Endodermal cell (in vitro differentiated cells): ENCODE data around the gene NOB1. TPM values are rescaled to one million over a fixed set of nuclear protein-coding genes. Genes with fewer than 3 reads are reported as not detected.

ENCODE experiments used
- DNase-seq: peaks from one replicate; pipeline ENCODE4 v3.0.0-alpha.2; 2017
- H3K27ac ChIP-seq: 2 replicates; pipeline ENCODE4 v1.5.1; 2013; ENCODE audit warnings: mild to moderate bottlenecking, low read depth, low read length, moderate library complexity
- H3K27me3 ChIP-seq: 2 replicates; pipeline ENCODE4 v1.6.1; 2013; ENCODE audit warnings: mild to moderate bottlenecking, low read length, moderate library complexity; ENCODE audit not compliant: insufficient read depth, control insufficient read depth, poor library complexity, severe bottlenecking
- H3K36me3 ChIP-seq: 2 replicates; pipeline ENCODE4 v1.7.0; 2013; ENCODE audit warnings: mild to moderate bottlenecking, low read length, moderate library complexity; ENCODE audit not compliant: control insufficient read depth, insufficient read depth
- H3K4me1 ChIP-seq: one replicate; pipeline ENCODE4 v1.7.0; 2013; ENCODE audit warnings: low read length; ENCODE audit not compliant: control insufficient read depth, insufficient read depth
- H3K4me3 ChIP-seq: 2 replicates; pipeline ENCODE4 v1.5.1; 2013; ENCODE audit warnings: mild to moderate bottlenecking, low read length, moderate library complexity
- H3K9ac ChIP-seq: 2 replicates; pipeline ENCODE4 v1.6.1; 2013; ENCODE audit warnings: mild to moderate bottlenecking, low read length, moderate library complexity; ENCODE audit not compliant: poor library complexity, severe bottlenecking; ENCODE audit errors: extremely low read depth
- H3K9me3 ChIP-seq: 2 replicates; pipeline ENCODE4 v1.6.1; 2013; ENCODE audit warnings: mild to moderate bottlenecking, low read length, moderate library complexity; ENCODE audit not compliant: control insufficient read depth
- H3K27ac Mint-ChIP-seq: 2 replicates; pipeline ENCODE4 v1.8.0; 2020; ENCODE audit warnings: mixed read lengths
- H3K27me3 Mint-ChIP-seq: 2 replicates; pipeline ENCODE4 v1.8.0; 2021; ENCODE audit warnings: mild to moderate bottlenecking, mixed read lengths; ENCODE audit not compliant: insufficient read depth
- H3K36me3 Mint-ChIP-seq: 2 replicates; pipeline ENCODE4 v1.8.0; 2020; ENCODE audit warnings: low read depth, mixed read lengths
- H3K4me1 Mint-ChIP-seq: 2 replicates; pipeline ENCODE4 v1.8.0; 2020; ENCODE audit warnings: mixed read lengths
- H3K4me3 Mint-ChIP-seq: 2 replicates; pipeline ENCODE4 v1.8.0; 2020; ENCODE audit warnings: mild to moderate bottlenecking, moderate library complexity, mixed read lengths
- H3K9me3 Mint-ChIP-seq: 2 replicates; pipeline ENCODE4 v1.8.0; 2020; ENCODE audit warnings: mild to moderate bottlenecking, mixed read lengths
- WGBS, 2 experiments: methylation state at CpG; one replicate each; pipeline versions ENCODE4 v1.1.5 to v1.1.7; 2013; ENCODE audit warnings: missing lambda C conversion rate in 2 of 2, mixed read lengths in 1 of 2; ENCODE audit not compliant: insufficient coverage in 1 of 2, insufficient read length in 1 of 2; 5-methylcytosine and 5-hydroxymethylcytosine counted together
- total RNA-seq, 2 donors: library from RNA; stranded (reverse); fragmentation: NEBNext Ultra II Directional in 1 of 2; extraction: Animal tissue kit (Norgen Biotek cat#: 25700) in 1 of 2; gene quantifications; 2 replicates in 1 of 2; 3 replicates in 1 of 2; pipeline ENCODE4 v1.2.1, GENCODE V29; 2021
- TF ChIP-seq, protein P1 (sequence below): fragments of 200-600 bp; sonication (generic); conservative IDR thresholded peaks from 2 replicates; pipeline ENCODE4 v1.5.0; 2021; ENCODE audit warnings: antibody characterized with exemption, mild to moderate bottlenecking

NOB1 gene
- total RNA-seq, 2 donors from 2014 or later = 53.1 to 53.4 TPM

DNA sequence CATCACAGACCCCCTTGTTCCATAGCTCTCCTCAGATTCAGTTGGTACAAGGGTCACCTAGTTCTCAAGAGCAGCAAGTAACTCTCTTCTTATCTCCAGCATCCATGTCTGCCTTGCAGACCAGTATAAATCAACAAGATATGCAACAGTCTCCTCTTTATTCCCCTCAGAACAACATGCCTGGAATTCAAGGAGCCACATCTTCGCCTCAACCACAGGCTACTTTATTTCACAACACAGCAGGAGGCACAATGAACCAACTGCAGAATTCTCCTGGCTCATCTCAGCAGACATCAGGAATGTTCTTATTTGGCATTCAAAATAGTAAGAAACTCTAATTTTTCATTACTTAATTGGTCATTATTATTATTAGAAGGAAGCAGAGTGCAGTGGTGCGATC is 60.8 kb downstream of the NOB1 start:
- 86 to 96% methylated on average over 1 to 2 of the region's 2 CpGs for WGBS, 2 experiments
- no peaks in the 10 kb centered on the region for H3K9me3 Mint-ChIP-seq
- Histone ChIP-seq H3K27ac (no peak overlapping the region), H3K9ac (no peak overlapping the region), H3K4me1 (no peaks in the 10 kb centered on the region), H3K27me3 (no peaks in the 10 kb centered on the region), H3K4me3 (no peak overlapping the region), H3K9me3 (no peaks in the 10 kb centered on the region), H3K36me3 (peaks cover 88% of the 10 kb centered on the region)
- H3K27me3 Mint-ChIP-seq = no peaks in the 10 kb centered on the region
- H3K27ac Mint-ChIP-seq = no peak overlapping the region
- no peak overlapping the region for H3K4me3 Mint-ChIP-seq
- H3K36me3 Mint-ChIP-seq = peaks cover 45% of the 10 kb centered on the region
- TF ChIP-seq, protein P1, sequence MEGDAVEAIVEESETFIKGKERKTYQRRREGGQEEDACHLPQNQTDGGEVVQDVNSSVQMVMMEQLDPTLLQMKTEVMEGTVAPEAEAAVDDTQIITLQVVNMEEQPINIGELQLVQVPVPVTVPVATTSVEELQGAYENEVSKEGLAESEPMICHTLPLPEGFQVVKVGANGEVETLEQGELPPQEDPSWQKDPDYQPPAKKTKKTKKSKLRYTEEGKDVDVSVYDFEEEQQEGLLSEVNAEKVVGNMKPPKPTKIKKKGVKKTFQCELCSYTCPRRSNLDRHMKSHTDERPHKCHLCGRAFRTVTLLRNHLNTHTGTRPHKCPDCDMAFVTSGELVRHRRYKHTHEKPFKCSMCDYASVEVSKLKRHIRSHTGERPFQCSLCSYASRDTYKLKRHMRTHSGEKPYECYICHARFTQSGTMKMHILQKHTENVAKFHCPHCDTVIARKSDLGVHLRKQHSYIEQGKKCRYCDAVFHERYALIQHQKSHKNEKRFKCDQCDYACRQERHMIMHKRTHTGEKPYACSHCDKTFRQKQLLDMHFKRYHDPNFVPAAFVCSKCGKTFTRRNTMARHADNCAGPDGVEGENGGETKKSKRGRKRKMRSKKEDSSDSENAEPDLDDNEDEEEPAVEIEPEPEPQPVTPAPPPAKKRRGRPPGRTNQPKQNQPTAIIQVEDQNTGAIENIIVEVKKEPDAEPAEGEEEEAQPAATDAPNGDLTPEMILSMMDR = no peak
- H3K4me1 Mint-ChIP-seq = no peaks in the 10 kb centered on the region
- no peak for DNase-seq

DNA sequence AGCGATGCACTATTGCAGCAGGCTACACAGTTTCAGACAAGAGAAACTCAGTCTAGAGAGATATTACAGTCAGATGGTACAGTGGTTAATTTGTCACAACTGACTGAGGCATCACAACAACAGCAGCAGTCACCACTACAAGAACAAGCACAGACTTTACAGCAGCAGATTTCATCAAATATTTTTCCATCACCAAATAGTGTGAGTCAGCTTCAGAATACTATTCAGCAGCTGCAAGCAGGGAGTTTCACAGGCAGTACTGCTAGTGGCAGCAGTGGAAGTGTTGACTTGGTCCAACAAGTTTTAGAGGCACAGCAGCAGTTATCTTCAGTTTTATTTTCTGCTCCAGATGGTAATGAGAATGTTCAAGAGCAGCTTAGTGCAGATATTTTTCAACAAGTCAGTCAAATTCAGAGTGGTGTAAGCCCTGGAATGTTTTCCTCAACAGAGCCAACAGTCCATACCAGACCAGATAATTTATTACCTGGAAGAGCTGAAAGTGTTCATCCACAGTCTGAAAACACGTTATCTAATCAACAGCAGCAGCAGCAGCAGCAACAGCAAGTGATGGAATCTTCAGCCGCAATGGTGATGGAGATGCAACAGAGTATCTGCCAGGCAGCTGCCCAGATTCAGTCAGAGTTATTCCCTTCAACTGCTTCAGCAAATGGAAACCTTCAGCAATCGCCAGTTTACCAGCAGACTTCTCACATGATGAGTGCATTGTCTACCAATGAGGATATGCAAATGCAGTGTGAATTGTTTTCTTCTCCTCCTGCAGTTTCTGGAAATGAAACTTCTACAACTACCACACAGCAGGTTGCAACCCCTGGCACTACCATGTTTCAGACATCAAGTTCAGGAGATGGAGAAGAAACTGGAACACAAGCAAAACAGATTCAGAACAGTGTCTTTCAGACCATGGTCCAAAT is 62.5 kb downstream of the NOB1 start:
- no peak overlapping the region for H3K27ac ChIP-seq
- 91 to 92% methylated on average over 4 of the region's 4 CpGs for WGBS, 2 experiments
- H3K9me3 ChIP-seq = no peaks in the 10 kb centered on the region
- TF ChIP-seq, protein P1 = no peak
- no peaks in the 10 kb centered on the region for H3K9me3 Mint-ChIP-seq
- DNase-seq = no peak
- H3K4me1 Mint-ChIP-seq = no peaks in the 10 kb centered on the region
- H3K27ac Mint-ChIP-seq = no peak overlapping the region
- H3K27me3 ChIP-seq = no peaks in the 10 kb centered on the region
- H3K36me3 Mint-ChIP-seq = peaks cover 51% of the 10 kb centered on the region
- H3K4me3 ChIP-seq = no peak overlapping the region
- H3K4me1 ChIP-seq = no peaks in the 10 kb centered on the region
- H3K27me3 Mint-ChIP-seq = no peaks in the 10 kb centered on the region
- no peak overlapping the region for H3K9ac ChIP-seq
- no peak overlapping the region for H3K4me3 Mint-ChIP-seq
- H3K36me3 ChIP-seq = peaks cover 81% of the 10 kb centered on the region

Other genes starting within 250 kb of the NOB1 start
- 10 to 100 TPM; 38.8 to 40.3 TPM for gene NFAT5, start 189.0 kb downstream of the NOB1 start, total RNA-seq
- gene NQO1, start 28.4 kb downstream of the NOB1 start, total RNA-seq = 100 to 1,000 TPM; 126 to 141 TPM
- gene WWP2, start 7.4 kb upstream of the NOB1 start, total RNA-seq = 10 to 100 TPM; 42.3 to 50.0 TPM
- gene CLEC18A, start 196.4 kb upstream of the NOB1 start, total RNA-seq = 1 to 10 TPM; 2.0 to 2.2 TPM